Epidermal melanocyte (primary cell): ENCODE results near the gene CFAP161.

Experiments
- DNase-seq: peaks from one replicate; pipeline ENCODE4 v3.0.0; 2011; ENCODE audit warnings: low spot score; ENCODE audit not compliant: insufficient read length

The CFAP161 gene, protein sequence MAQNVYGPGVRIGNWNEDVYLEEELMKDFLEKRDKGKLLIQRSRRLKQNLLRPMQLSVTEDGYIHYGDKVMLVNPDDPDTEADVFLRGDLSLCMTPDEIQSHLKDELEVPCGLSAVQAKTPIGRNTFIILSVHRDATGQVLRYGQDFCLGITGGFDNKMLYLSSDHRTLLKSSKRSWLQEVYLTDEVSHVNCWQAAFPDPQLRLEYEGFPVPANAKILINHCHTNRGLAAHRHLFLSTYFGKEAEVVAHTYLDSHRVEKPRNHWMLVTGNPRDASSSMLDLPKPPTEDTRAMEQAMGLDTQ

DNA sequence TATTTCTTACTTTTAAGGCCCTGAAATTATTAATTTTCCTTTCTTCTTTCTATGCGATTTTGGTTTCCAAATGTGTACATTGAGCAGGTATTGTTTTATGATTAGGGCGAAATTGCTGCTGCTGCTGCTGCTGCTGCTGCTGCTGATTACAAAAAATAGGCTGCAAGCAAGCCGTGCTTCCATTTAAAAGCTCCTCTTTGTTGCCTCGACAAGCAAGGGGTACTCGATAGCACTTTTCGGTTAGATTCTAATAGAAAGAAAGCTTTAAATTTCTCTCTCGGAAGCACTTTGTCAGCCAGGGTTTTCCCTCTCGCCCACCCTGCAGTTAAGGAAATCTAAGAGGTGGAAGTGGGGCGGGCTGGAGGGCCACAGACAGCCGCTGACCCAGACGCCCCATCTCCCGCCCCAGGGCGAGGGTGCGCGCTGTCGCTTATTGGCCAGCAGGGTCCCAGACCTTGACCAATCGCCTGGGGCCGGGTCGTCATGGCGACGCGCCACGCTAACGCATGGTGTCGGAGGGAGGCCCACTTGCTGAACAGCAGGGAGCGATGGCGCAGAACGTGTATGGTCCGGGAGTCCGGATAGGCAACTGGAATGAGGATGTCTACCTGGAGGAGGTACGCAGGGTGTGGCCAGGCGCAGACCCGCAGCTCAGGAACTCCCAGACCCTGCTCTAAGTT lies at the start of gene CFAP161:
CFAP161 (plus strand) TSS at position 489 of the 680 bp plus-strand sequence; CDS start at position 549, 60 bp downstream.
- DNase-seq: peak; percentile 86

GRCh38 chr15:81084716-81085115 lies 49.4 kb upstream of the CFAP161 start:
- no peak for DNase-seq

- no peak for DNase-seq
These were observed 48.9 kb upstream of the CFAP161 start for GRCh38 chr15:81085213-81085612.

DNA sequence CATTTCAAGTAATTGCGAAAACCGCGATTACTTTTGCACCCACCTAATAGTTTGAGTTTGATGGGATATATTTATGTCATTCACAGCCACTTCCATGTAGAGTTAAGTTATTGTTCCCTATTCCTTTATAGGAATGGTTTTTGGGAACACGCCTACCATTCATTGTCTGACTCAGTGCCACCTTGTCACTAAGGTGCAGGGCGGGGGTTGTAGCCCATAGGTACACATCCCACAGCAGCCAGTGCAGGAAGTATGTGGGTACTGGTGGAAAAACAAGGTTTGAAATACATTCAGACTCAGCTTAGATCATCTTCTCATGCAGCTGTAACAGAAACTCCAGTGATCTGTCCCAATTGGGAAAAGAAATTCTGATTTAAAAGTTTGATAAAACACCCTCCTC lies 48.2 kb upstream of the CFAP161 start:
- DNase-seq: no peak

DNA sequence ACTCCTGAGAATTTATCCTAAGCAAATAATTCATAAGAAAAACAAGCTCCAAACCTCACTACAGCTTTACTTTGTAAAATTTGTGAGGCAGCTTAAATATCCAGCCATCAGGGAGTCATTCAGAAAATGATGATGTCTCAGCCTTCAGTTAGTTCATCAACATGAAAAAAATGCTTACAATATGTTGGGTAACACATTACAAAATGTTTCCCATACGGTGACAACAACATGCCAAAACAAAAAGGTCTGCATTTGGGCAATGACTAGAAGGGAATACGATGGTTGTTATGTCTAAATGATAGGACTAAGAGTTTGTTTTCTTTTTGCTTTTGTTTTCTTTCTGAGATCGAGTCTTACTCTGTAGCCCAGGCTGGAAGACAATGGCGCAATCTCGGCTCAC lies 47.0 kb upstream of the CFAP161 start:
- DNase-seq: peak; percentile 23

- no peak for DNase-seq
These were observed 46.4 kb upstream of the CFAP161 start for GRCh38 chr15:81087694-81088093.

DNA sequence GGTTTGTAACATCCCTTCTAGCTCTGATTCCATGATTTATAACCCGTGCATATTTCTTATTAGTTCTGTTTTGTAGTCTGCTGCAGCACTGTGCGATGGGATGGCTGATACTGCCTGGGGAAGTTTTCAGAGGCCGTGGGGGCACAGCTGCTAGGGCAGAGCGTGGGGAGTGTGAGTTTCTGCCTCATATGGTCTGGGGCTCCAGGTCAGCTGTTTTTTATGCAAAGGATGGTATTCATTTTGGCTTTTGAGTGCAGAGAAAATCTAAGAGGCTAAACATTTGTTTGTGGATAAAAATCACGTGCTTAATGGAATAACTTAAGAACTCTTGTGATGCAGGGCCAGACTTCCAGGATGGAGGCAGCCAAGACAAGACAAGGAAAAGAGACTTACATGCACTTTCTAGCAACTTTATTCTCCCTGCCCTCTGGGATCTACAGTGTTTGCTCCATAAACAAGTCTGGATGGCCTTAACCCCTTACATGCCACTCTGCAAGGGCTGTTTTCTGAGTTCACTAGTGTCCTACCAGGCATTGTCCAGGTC lies 45.5 kb upstream of the CFAP161 start:
- DNase-seq: peak; percentile 76

- DNase-seq: no peak
These were observed 42.0 kb upstream of the CFAP161 start for GRCh38 chr15:81091889-81092558.

DNA sequence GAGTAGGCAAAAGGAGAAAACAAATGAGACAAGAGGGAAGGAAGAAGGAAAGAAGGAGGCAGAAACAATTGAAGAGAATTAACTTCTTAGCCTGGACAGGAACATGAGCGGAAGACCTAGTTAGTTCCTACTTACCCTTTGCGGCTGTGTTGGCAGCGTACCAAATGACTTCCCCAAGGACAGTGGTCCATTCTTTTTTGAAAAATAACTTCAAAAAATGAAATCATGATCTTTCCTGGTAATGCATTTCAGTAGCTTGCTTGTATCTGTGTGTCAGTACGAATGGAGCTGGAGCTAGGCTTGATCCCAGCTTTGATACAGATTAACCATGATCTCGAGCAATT lies 41.5 kb upstream of the CFAP161 start:
- no peak for DNase-seq

DNA sequence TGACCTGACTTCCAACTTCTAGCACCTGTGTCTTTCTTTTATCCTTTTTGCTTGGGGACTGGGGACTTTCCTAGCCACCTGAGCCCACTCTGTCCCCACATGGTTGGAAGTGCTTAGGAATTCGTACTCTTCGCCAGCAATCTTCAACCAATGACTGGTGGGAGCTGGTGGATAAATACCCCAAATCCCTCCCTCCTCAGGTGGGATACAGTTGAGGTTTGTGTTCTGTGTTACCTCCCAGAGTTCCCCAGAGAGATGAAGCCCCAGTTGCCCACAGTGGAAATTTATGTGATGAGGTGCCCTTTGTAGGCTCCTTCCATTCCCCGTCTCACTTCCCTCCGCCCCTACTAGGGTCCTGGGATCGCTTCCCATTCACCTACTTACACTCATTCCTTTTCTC lies 40.1 kb upstream of the CFAP161 start:
- no peak for DNase-seq

DNA sequence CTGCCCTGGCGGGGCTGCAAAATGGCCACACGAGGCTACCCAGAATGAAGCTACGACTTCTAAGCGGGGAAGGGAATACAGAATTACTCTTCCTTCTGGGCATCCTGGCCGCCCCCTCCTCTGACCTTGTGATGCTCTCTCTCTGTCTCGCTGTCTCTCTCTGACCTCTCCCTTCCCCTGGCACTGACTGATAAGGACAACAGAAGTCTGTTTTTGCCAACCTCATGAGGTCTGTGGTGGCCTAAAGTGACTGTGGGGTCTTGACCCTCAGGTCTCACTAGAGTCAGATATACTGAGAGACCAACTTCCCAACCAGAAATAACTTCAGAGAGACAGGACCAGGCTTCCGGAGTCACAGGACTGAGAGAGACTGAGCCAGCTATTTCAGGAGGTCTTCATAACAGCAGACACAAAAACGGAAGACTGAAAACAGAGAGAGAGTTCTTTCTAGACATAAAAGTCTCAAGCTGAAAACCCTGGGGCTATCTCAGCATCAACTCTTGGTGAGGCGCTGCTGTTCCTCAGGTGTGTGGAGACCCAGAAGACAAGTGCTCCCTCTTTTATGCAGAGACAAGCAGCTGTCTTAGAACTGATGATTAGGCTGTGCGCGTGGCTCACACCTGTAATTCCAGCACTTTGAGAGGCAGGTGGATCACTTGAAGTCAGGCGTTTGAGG lies 38.2 kb upstream of the CFAP161 start:
- DNase-seq: no peak

- no peak for DNase-seq
These were observed 37.7 kb upstream of the CFAP161 start for GRCh38 chr15:81096398-81096797.

GRCh38 chr15:81097116-81097889 lies 36.8 kb upstream of the CFAP161 start:
- no peak for DNase-seq

DNA sequence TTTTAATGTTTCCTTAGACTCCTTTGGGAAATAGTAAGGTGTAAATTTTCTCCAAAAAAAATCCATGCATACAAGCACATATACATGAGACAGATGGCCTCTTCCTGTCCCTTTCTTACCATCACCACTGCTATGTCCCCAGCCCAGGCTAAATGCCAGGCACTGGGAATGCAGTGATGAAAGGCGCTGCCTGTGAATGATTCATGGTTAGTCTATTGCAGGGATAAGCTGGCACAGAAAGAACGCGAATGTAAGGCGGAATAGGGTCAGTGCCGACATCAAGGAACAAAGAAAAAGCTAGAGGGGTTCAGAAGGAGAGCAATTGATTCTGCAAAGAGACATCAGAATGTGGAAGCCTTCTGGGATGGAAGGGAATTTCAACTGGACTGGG lies 36.2 kb upstream of the CFAP161 start:
- DNase-seq: no peak

DNA sequence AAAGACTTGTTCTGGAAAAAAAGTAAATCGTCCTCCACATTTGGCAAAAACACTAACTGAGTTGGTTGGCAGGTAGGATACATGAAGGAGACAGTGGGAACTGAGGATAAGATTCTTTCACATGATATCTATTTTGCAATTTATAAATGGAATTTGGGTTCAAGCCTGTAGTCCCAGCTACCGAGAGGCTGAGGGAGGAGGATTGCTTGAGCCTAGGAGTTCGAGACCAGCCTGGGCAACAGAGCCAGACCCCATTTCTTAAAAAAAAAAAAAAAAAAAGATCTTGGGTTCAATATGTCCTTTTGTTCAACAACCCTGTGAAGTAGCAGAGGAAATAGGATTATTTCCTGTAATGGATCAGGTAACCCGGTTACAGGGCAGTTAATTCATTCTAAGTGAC lies 35.7 kb upstream of the CFAP161 start:
- no peak for DNase-seq

DNA sequence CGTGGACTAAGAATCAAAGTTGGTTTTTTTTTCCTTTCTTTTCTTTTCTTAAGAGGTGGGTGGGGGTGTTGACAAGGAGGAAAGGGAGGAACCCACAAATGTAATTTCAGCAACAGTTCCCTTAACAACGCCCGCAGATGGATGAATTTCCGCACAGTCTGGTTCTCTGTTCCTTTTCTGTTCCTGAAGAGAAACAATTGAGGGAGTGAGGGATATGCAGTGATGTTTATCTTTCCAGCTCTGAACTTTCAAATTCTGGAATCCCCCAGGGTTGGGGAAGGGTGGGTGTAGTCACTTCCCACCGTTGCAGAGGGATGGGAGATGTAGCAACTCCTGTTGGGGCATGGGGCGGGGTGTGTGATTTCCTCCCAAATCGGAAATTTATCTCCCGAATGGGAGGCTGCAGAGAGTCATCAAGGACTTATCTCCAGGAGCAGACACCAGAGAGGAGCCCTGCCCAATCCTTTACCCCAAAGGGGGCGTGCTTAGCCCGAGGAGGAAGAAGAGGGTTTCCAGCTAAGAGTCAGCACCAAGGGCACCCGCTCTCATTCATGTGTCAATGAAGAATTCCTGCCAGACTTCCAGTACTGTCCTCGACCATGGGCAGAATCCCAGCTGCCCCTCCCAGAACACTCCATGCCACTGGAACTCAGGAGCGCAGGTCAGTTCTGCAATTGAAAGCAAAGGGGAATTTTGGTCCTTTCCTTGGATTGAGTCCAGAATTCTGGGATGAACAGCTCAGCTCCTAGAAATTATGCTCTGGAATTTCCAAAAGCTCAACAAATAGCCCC lies 35.0 kb upstream of the CFAP161 start:
- DNase-seq: no peak

DNA sequence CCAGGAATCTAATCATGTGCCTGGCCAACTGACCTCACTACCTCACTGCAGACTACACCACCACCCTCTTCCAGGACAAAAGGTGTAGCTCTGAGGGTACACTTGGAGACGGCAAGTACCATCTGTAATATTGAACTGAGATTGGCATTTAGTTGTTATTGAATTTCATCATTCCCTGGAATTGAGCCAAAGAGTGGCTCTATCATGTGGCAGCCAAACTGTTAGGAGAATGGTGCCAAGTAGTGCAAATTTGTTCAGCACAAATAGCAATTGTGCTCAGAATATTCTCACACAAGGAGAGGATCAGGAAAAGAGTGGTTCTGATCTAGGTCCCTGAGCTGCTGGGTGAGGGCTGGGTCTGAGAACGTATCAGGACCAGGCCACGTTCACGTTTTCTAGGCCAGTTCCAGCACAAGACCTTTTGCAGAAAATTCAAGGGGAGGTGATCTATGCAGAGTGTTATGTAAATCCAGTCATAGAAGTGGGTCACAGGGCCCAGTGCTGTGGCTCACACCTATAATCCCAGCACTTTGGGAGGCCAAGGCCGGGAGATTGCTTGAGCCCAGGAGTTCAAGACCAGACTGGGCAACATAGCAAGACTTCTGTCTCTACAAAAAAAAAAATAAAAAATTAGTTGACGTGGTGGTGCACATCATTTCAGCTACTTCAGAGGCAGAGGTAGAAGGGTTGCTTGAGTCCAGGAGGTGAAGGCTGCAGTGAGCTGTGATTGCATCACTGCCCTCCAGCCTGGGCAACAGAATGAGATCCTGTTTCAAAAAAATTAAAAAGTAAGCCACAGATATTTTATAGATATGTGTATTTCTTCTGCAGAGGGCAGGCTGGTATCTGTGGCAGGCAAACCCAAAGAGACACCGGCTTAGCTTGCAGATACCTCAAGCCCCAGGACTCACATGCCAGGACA lies 31.9 kb upstream of the CFAP161 start:
- no peak for DNase-seq

GRCh38 chr15:81103857-81104256 lies 30.2 kb upstream of the CFAP161 start:
- DNase-seq: no peak

- no peak for DNase-seq
These were observed 28.5 kb upstream of the CFAP161 start for GRCh38 chr15:81105545-81105944.
